ENCODE data around the gene GALNT5.

Gene GALNT5

DNA sequence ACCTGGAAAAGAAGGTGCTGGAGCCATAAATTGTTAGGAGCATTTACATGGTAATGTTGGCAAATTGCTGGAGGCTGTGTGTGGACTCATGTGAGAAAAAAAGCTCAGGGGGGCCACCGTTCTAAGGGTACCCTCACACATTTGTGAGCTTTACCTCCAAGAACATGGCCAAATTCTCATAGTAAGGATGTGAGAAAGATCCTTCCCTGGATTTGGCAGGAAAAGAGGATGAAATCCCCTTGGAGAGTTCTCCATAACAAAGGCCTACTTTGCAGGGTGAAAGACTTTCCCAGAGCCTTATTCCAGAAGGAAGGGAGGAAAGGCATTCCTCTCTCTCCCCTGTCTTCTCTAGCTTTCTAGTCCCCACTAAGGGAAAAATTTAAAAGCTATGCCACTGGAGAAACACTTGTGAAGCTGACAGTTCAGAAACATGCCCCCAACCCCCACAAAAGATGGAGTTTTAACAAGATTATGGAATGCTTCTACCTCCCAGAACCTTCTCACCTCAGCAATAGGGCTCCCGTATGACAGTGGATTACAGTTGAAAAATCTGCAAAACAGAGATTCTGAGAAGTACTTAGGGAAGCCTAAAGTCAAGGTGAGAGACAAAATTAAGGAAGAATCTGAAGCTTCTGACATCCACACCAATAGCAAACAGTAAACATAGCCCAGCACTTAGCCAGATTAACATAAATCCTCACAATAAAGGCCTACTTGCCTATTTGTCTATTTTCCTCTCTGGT, 88.3 kb downstream of the GALNT5 start:
- Histone ChIP-seq H3K27me3 (no peaks in the 10 kb centered on the region), H3K4me3 (ENCODE audit: low read depth in 1 of 2, low read length in 1 of 2) (no peak overlapping the region)

DNA sequence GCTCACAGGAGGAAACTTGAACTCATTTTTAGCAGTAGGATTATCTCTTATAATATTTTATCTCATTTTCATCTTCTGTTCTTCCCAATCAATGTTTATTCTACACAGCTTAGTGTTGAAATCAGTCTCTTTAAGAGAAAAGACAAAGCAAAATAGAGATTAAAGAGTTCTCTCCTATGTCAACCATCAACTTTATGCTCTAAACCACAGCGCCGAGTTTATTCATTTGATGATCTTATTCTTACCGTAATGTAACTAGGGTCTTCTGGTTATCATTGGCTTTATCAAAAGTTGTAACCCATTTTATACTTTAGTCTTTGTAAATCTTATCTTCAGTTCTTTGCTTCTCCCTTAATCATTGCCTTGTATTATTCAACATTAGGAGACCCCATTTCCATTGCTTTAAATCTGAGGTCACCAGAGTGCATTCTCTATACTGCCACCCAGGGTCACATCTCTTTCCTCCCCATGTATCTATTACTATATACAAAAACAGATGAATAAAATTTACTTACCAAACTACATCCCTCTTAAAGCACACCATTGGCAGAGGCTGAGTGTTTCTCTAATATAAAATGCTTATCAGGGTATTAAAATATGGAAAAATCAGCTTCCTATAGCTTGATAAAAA, 90.9 kb downstream of the GALNT5 start:
- Histone ChIP-seq H3K27me3 (no peaks in the 10 kb centered on the region), H3K36me3 (no peaks in the 10 kb centered on the region), H3K4me3 (ENCODE audit: low read depth in 1 of 2, low read length in 1 of 2) (no peak overlapping the region), H3K27ac (no peak overlapping the region), H3K4me1 (ENCODE audit: control insufficient read depth in 1 of 2, insufficient read depth in 1 of 2, low read depth in 1 of 2, low read length in 1 of 2) (no peaks in the 10 kb centered on the region), H3K9me3 (no peaks in the 10 kb centered on the region)
- TF ChIP-seq, protein P1, sequence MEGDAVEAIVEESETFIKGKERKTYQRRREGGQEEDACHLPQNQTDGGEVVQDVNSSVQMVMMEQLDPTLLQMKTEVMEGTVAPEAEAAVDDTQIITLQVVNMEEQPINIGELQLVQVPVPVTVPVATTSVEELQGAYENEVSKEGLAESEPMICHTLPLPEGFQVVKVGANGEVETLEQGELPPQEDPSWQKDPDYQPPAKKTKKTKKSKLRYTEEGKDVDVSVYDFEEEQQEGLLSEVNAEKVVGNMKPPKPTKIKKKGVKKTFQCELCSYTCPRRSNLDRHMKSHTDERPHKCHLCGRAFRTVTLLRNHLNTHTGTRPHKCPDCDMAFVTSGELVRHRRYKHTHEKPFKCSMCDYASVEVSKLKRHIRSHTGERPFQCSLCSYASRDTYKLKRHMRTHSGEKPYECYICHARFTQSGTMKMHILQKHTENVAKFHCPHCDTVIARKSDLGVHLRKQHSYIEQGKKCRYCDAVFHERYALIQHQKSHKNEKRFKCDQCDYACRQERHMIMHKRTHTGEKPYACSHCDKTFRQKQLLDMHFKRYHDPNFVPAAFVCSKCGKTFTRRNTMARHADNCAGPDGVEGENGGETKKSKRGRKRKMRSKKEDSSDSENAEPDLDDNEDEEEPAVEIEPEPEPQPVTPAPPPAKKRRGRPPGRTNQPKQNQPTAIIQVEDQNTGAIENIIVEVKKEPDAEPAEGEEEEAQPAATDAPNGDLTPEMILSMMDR (IDR thresholded peaks at IDR 0.05), result no peak

More for the DNA sequence above, 88.3 kb downstream of the GALNT5 start:
- TF ChIP-seq, protein P1 (IDR thresholded peaks at IDR 0.05), result no peak
- Histone ChIP-seq H3K27ac (no peak overlapping the region), H3K36me3 (no peaks in the 10 kb centered on the region), H3K9me3 (no peaks in the 10 kb centered on the region), H3K4me1 (ENCODE audit: control insufficient read depth in 1 of 2, insufficient read depth in 1 of 2, low read depth in 1 of 2, low read length in 1 of 2) (no peaks in the 10 kb centered on the region)

DNA sequence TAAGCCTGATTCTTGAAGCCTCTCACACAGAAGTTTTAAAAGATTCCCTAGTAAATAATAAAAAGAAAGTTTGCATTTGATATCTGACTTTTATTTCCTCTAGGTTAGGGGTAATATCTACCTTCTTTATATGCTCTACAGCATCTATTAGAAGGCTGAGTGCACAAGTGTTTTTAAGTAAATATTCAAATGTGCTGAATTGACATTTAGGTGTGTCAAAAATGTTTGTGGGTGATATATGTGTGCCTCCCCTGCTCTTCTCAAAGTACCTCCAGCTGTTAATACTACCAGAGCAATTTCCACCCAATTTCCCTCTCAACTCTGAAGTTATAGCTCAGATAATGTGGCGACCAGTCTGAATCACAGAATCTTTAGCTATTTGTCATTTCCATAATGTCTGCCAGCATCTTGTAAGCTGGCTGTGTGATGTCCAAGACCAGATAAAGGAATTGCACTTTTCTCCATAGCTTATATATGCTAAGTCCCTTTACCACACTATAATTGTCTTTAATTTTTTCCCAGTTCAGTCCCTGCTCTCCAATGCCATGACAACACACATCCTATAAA, 92.5 kb downstream of the GALNT5 start:
- TF ChIP-seq, protein P1 (IDR thresholded peaks at IDR 0.05), result no peak
- H3K27me3 ChIP-seq, result no peaks in the 10 kb centered on the region
- H3K36me3 ChIP-seq, result no peaks in the 10 kb centered on the region
- no peaks in the 10 kb centered on the region for H3K9me3 ChIP-seq
- no peak overlapping the region for H3K27ac ChIP-seq
- no peak overlapping the region for H3K4me3 ChIP-seq (ENCODE audit: low read depth in 1 of 2, low read length in 1 of 2)
- H3K4me1 ChIP-seq (ENCODE audit: control insufficient read depth in 1 of 2, insufficient read depth in 1 of 2, low read depth in 1 of 2, low read length in 1 of 2), result no peaks in the 10 kb centered on the region

DNA sequence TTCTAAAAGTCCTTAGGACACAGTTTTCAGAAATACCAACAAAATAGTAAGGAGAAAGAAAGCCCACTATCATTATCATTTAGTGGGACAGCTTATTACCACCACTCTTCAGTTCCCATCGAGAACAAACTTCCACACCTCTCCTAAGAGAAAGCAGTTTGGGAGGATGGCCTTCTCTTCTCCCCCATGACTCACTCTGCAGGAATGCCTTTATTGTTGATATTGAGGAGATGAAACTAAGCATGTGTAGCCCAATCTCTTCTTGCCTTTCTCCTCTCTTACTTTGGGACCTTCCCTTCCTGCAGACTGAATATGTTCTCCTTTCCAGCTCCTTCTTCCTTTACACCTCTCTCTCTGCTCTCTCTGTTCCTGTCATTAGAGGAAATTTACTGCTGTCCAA, 98.1 kb downstream of the GALNT5 start:
- Histone ChIP-seq H3K27ac (no peak overlapping the region), H3K9me3 (no peaks in the 10 kb centered on the region), H3K27me3 (no peaks in the 10 kb centered on the region), H3K36me3 (no peaks in the 10 kb centered on the region), H3K4me3 (ENCODE audit: low read depth in 1 of 2, low read length in 1 of 2) (no peak overlapping the region), H3K4me1 (ENCODE audit: control insufficient read depth in 1 of 2, insufficient read depth in 1 of 2, low read depth in 1 of 2, low read length in 1 of 2) (no peaks in the 10 kb centered on the region)
- TF ChIP-seq, protein P1 (IDR thresholded peaks at IDR 0.05), result no peak

DNA sequence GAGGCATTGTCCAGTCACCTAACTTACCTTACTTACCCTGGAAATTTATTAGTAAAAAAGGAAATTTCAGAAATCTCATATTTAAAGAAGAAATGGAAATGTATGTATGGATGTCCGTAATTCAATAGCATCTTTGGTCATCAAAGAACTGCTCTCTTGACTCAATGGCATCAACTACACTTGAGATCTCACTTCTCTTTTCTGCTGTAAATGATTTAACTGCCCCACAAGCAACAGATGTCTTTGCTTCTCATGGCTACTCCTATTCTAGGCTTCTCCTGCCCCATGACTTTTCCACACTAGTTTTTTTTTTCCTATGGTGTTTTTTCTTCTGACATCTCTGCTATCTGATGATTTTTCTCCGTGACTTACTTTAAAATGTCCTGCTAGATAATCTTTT, 102.1 kb downstream of the GALNT5 start:
- Histone ChIP-seq H3K36me3 (no peaks in the 10 kb centered on the region), H3K4me3 (ENCODE audit: low read depth in 1 of 2, low read length in 1 of 2) (no peak overlapping the region), H3K27ac (no peak overlapping the region), H3K27me3 (no peaks in the 10 kb centered on the region), H3K9me3 (no peaks in the 10 kb centered on the region), H3K4me1 (ENCODE audit: control insufficient read depth in 1 of 2, insufficient read depth in 1 of 2, low read depth in 1 of 2, low read length in 1 of 2) (no peaks in the 10 kb centered on the region)
- TF ChIP-seq, protein P1 (IDR thresholded peaks at IDR 0.05), result no peak
